ENCODE data around the gene SNTB2. TPM values are rescaled to one million over a fixed set of nuclear protein-coding genes. Genes with fewer than 3 reads are reported as not detected.
A peak's percentile ranks its signal among the peaks of the same experiment; 100 is the strongest.

SNTB2 gene
- total and polyA plus RNA-seq, 9 of the 15 experiments (the other 6 are each of a cell fraction or from before 2014, with no cell fraction given) = 1.2 to 13.7 (median 5.7) TPM

DNA sequence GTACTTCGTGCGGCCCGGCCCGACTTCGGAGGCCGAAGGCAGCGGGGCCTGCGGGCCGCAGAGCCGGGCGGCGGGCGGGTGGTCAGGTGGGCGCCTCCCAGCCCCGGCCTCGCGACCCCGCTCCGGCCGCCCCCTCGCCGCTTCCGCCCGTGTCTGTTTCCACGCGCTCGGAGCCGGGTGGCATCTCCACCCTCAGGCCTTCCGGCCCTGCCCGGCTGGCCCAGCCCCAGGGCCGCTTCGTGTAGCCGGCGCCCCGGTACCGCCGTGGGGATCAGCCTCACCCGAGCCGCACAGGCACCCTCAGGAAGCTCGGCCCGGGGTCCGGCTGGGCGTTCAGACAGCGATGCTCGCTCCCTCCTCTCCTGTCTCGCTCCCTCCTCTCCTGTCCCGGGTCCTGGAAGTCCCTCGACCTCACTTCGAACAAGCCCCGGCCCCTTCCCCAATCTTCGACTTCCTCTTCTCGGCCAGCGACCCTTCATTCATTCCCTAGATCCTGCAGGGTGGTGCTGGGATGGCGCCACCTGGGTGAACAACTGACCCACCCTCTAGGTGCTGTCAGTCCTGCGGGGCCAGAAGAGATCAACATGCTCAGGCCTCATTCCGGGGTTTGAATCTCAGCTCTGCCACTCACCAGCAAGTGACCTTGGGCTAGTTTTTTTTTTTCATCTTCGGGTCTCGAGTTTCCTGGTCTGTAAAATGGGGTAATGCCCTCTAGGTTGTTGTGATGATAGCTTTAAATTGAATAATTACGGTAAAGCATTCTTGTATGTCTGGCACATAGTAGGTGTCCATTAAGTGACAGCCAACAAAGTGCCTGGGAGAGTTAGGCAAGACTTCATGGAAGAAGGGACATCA is 124.8 kb downstream of the SNTB2 start (continued):
- TF ChIP-seq MTA2 (IDR thresholded peaks at IDR 0.05; ENCODE audit: low read depth) (no peak), ZBTB1 (CRISPR knock-in tag; IDR thresholded peaks at IDR 0.05; ENCODE audit: borderline replicate concordance, low read depth) (peak; percentile 46; the same call in 1 of the 2 replicates), MED1 (CRISPR knock-in tag; IDR thresholded peaks at IDR 0.05; ENCODE audit: borderline replicate concordance) (0 out of 2 replicates have a peak, but pooled peaks have one; percentile 32), NONO (IDR thresholded peaks at IDR 0.05; ENCODE audit: low read depth in 2 of 2, low read length in 1 of 2) (no peak), NFRKB (IDR thresholded peaks at IDR 0.05; ENCODE audit: low read depth) (no peak), IRF2 (CRISPR knock-in tag; IDR thresholded peaks at IDR 0.05) (no peak), JUNB (CRISPR knock-in tag; conservative IDR thresholded peaks at IDR 0.05) (no peak), NCOA2 (IDR thresholded peaks at IDR 0.05; ENCODE audit: partially characterized antibody in 2 of 2) (no peak), SRF (CRISPR knock-in tag; IDR thresholded peaks at IDR 0.05) (no peak; a peak in 1 of 4 replicates), XRCC5 (IDR thresholded peaks at IDR 0.05; ENCODE audit: low read depth, low read length) (no peak), MCM2 (IDR thresholded peaks at IDR 0.05; ENCODE audit: low read depth) (no peak), HDAC3 (IDR thresholded peaks at IDR 0.05; ENCODE audit: borderline replicate concordance, partially characterized antibody) (no peak), GATAD2A (IDR thresholded peaks at IDR 0.05) (no peak)
- TF ChIP-seq, protein P1, sequence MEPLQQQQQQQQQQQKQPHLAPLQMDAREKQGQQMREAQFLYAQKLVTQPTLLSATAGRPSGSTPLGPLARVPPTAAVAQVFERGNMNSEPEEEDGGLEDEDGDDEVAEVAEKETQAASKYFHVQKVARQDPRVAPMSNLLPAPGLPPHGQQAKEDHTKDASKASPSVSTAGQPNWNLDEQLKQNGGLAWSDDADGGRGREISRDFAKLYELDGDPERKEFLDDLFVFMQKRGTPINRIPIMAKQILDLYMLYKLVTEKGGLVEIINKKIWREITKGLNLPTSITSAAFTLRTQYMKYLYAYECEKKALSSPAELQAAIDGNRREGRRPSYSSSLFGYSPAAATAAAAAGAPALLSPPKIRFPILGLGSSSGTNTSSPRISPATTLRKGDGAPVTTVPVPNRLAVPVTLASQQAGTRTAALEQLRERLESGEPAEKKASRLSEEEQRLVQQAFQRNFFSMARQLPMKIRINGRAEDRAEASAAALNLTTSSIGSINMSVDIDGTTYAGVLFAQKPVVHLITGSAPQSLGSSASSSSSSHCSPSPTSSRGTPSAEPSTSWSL (CRISPR knock-in tag; IDR thresholded peaks at IDR 0.05; ENCODE audit: borderline replicate concordance) = no peak
- TF ChIP-seq, protein P2, sequence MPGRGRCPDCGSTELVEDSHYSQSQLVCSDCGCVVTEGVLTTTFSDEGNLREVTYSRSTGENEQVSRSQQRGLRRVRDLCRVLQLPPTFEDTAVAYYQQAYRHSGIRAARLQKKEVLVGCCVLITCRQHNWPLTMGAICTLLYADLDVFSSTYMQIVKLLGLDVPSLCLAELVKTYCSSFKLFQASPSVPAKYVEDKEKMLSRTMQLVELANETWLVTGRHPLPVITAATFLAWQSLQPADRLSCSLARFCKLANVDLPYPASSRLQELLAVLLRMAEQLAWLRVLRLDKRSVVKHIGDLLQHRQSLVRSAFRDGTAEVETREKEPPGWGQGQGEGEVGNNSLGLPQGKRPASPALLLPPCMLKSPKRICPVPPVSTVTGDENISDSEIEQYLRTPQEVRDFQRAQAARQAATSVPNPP (IDR thresholded peaks at IDR 0.05; ENCODE audit: borderline replicate concordance, insufficient read depth, insufficient read length) = no peak
- TF ChIP-seq, protein P3, sequence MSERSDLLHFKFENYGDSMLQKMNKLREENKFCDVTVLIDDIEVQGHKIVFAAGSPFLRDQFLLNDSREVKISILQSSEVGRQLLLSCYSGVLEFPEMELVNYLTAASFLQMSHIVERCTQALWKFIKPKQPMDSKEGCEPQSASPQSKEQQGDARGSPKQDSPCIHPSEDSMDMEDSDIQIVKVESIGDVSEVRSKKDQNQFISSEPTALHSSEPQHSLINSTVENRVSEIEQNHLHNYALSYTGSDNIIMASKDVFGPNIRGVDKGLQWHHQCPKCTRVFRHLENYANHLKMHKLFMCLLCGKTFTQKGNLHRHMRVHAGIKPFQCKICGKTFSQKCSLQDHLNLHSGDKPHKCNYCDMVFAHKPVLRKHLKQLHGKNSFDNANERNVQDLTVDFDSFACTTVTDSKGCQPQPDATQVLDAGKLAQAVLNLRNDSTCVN (CRISPR knock-in tag; IDR thresholded peaks at IDR 0.05) = no peak
- TF ChIP-seq, protein P4, sequence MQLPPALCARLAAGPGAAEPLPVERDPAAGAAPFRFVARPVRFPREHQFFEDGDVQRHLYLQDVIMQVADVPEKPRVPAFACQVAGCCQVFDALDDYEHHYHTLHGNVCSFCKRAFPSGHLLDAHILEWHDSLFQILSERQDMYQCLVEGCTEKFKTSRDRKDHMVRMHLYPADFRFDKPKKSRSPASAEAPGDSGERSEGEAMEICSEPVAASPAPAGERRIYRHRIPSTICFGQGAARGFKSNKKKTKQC (CRISPR knock-in tag; IDR thresholded peaks at IDR 0.05) = peak; percentile 48; the same call in 1 of the 2 replicates
- TF ChIP-seq, protein P5, sequence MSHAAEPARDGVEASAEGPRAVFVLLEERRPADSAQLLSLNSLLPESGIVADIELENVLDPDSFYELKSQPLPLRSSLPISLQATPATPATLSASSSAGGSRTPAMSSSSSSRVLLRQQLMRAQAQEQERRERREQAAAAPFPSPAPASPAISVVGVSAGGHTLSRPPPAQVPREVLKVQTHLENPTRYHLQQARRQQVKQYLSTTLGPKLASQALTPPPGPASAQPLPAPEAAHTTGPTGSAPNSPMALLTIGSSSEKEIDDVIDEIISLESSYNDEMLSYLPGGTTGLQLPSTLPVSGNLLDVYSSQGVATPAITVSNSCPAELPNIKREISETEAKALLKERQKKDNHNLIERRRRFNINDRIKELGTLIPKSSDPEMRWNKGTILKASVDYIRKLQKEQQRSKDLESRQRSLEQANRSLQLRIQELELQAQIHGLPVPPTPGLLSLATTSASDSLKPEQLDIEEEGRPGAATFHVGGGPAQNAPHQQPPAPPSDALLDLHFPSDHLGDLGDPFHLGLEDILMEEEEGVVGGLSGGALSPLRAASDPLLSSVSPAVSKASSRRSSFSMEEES (CRISPR knock-in tag; IDR thresholded peaks at IDR 0.05) = no peak

Measured in K562 (cell line).